ENCODE measurements around the gene FRAT1.

DNA sequence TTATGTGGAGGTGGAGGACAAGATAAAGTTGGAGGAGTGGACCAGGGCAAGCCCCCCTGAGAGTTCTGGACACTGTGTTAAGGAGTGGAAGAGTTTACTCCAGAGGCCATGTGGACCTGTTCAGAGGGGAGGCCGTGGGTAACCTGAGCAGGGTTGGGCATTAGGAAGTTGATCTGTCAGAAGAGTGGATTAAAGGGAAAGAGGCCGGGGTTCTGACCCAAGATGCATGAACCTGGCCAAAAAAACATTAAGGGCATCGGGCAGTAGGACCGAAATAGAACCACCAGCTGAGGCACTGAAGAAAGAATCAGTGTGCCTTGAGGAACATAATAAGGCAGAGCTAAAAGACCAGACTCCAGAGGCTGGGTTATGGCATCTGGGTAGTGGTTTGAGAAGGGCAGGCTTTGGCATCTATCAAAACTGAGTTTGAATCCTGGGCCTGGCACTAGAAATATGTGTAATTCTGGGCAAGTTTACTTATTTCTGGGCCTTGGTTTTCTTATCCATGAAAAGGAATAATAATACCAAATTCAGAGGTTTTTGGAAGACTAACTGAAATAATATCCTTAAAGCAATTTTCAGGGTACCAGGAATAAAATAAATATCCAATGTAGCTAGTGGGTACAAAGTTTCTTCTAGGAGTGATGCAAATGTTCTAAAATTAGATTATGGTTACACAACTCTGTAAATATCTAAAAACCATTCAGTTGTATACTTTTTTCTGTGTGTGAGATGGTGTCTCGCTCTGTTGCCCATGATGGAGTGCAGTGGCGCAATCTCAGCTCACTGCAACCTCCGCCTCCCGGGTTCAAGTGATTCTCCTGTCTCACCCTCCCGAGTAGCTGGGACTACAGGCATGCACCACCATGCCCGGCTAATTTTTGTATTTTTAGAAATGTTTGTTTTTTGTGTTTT, 10.9 kb upstream of the FRAT1 start:
- TF ChIP-seq, protein P1, sequence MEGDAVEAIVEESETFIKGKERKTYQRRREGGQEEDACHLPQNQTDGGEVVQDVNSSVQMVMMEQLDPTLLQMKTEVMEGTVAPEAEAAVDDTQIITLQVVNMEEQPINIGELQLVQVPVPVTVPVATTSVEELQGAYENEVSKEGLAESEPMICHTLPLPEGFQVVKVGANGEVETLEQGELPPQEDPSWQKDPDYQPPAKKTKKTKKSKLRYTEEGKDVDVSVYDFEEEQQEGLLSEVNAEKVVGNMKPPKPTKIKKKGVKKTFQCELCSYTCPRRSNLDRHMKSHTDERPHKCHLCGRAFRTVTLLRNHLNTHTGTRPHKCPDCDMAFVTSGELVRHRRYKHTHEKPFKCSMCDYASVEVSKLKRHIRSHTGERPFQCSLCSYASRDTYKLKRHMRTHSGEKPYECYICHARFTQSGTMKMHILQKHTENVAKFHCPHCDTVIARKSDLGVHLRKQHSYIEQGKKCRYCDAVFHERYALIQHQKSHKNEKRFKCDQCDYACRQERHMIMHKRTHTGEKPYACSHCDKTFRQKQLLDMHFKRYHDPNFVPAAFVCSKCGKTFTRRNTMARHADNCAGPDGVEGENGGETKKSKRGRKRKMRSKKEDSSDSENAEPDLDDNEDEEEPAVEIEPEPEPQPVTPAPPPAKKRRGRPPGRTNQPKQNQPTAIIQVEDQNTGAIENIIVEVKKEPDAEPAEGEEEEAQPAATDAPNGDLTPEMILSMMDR (IDR thresholded peaks at IDR 0.05), result no peak
- TF ChIP-seq EP300 (IDR thresholded peaks at IDR 0.05), result no peak
- no peak for TF ChIP-seq POLR2A (IDR thresholded peaks at IDR 0.05; ENCODE audit: low read depth)
- TF ChIP-seq POLR2AphosphoS5 (IDR thresholded peaks at IDR 0.05), result no peak
